ENCODE results near the gene PPP1R3E.

PPP1R3E gene

GRCh38 chr14:23321572-23322547 lies 19.2 kb upstream of the PPP1R3E start:
- peak overlapping the region; percentile 94 for H3K9ac ChIP-seq (ENCODE audit: low read depth, low read length)
- no peaks in the 10 kb centered on the region for H3K27me3 ChIP-seq (ENCODE audit: control insufficient read depth, insufficient read depth, low read length)
- H3K9me3 ChIP-seq (ENCODE audit: control insufficient read depth, insufficient read depth, low read length): no peaks in the 10 kb centered on the region
- peak overlapping the region; percentile 98 for H3K4me3 ChIP-seq (ENCODE audit: low read depth, low read length)
- H3K27ac ChIP-seq (ENCODE audit: low read depth, low read length): peak overlapping the region; percentile 95
- peaks cover 29% of the 10 kb centered on the region for H3K36me3 ChIP-seq (ENCODE audit: control insufficient read depth, insufficient read depth, low read length)
- H3K4me1 ChIP-seq (ENCODE audit: control insufficient read depth, insufficient read depth, low read length): peaks cover 17% of the 10 kb centered on the region; the same call in 1 of the 2 replicates

GRCh38 chr14:23320584-23321571 lies 18.2 kb upstream of the PPP1R3E start, which contains the start of gene PABPN1:
Gene PABPN1, plus strand, starts transcription at chr14:23321457. Its CDS starts 13 bp downstream, at chr14:23321470.
- H3K9me3 ChIP-seq (ENCODE audit: control insufficient read depth, insufficient read depth, low read length): no peaks in the 10 kb centered on the region
- peak within 1 kb of the TSS; percentile 95 for H3K27ac ChIP-seq (ENCODE audit: low read depth, low read length)
- peaks cover 17% of the 10 kb centered on the region; the same call in 1 of the 2 replicates for H3K4me1 ChIP-seq (ENCODE audit: control insufficient read depth, insufficient read depth, low read length)
- no peaks in the 10 kb centered on the region for H3K27me3 ChIP-seq (ENCODE audit: control insufficient read depth, insufficient read depth, low read length)
- H3K36me3 ChIP-seq (ENCODE audit: control insufficient read depth, insufficient read depth, low read length): peaks cover 29% of the 10 kb centered on the region
- peak within 1 kb of the TSS; percentile 98 for H3K4me3 ChIP-seq (ENCODE audit: low read depth, low read length)
- H3K9ac ChIP-seq (ENCODE audit: low read depth, low read length): peak within 1 kb of the TSS; percentile 94

- peaks cover 24% of the 10 kb centered on the region for H3K36me3 ChIP-seq (ENCODE audit: control insufficient read depth, insufficient read depth, low read length)
- peaks cover 17% of the 10 kb centered on the region; the same call in 1 of the 2 replicates for H3K4me1 ChIP-seq (ENCODE audit: control insufficient read depth, insufficient read depth, low read length)
- H3K4me3 ChIP-seq (ENCODE audit: low read depth, low read length): peak overlapping the region; percentile 61
- H3K27ac ChIP-seq (ENCODE audit: low read depth, low read length): peak overlapping the region; percentile 93
- peak overlapping the region; percentile 62 for H3K9ac ChIP-seq (ENCODE audit: low read depth, low read length)
- no peaks in the 10 kb centered on the region for H3K27me3 ChIP-seq (ENCODE audit: control insufficient read depth, insufficient read depth, low read length)
- H3K9me3 ChIP-seq (ENCODE audit: control insufficient read depth, insufficient read depth, low read length): no peaks in the 10 kb centered on the region
Measured at GRCh38 chr14:23319746-23320583, 17.3 kb upstream of the PPP1R3E start.

- Histone ChIP-seq H3K27me3 (ENCODE audit: control insufficient read depth, insufficient read depth, low read length) (no peaks in the 10 kb centered on the region), H3K36me3 (ENCODE audit: control insufficient read depth, insufficient read depth, low read length) (no peaks in the 10 kb centered on the region), H3K9me3 (ENCODE audit: control insufficient read depth, insufficient read depth, low read length) (no peaks in the 10 kb centered on the region), H3K4me3 (ENCODE audit: low read depth, low read length) (no peak overlapping the region), H3K27ac (ENCODE audit: low read depth, low read length) (no peak overlapping the region), H3K9ac (ENCODE audit: low read depth, low read length) (no peak overlapping the region), H3K4me1 (ENCODE audit: control insufficient read depth, insufficient read depth, low read length) (peaks cover 9% of the 10 kb centered on the region; the same call in 1 of the 2 replicates)
Measured at GRCh38 chr14:23316300-23316699, 13.6 kb upstream of the PPP1R3E start.

GRCh38 chr14:23310546-23310945 lies 7.9 kb upstream of the PPP1R3E start:
- H3K9ac ChIP-seq (ENCODE audit: low read depth, low read length): no peak overlapping the region
- H3K4me3 ChIP-seq (ENCODE audit: low read depth, low read length): no peak overlapping the region
- no peaks in the 10 kb centered on the region; the same call in 1 of the 2 replicates for H3K4me1 ChIP-seq (ENCODE audit: control insufficient read depth, insufficient read depth, low read length)
- peaks cover 15% of the 10 kb centered on the region for H3K36me3 ChIP-seq (ENCODE audit: control insufficient read depth, insufficient read depth, low read length)
- no peaks in the 10 kb centered on the region for H3K27me3 ChIP-seq (ENCODE audit: control insufficient read depth, insufficient read depth, low read length)
- no peak overlapping the region for H3K27ac ChIP-seq (ENCODE audit: low read depth, low read length)
- no peaks in the 10 kb centered on the region for H3K9me3 ChIP-seq (ENCODE audit: control insufficient read depth, insufficient read depth, low read length)

- Histone ChIP-seq H3K27me3 (ENCODE audit: control insufficient read depth, insufficient read depth, low read length) (peaks cover 5% of the 10 kb centered on the region), H3K9ac (ENCODE audit: low read depth, low read length) (no peak overlapping the region), H3K4me1 (ENCODE audit: control insufficient read depth, insufficient read depth, low read length) (no peaks in the 10 kb centered on the region; the same call in 1 of the 2 replicates), H3K36me3 (ENCODE audit: control insufficient read depth, insufficient read depth, low read length) (peaks cover 15% of the 10 kb centered on the region), H3K9me3 (ENCODE audit: control insufficient read depth, insufficient read depth, low read length) (no peaks in the 10 kb centered on the region), H3K4me3 (ENCODE audit: low read depth, low read length) (no peak overlapping the region), H3K27ac (ENCODE audit: low read depth, low read length) (no peak overlapping the region)
Measured at GRCh38 chr14:23308721-23309445, 6.2 kb upstream of the PPP1R3E start.

GRCh38 chr14:23307687-23308644 lies 5.3 kb upstream of the PPP1R3E start:
- Histone ChIP-seq H3K4me1 (ENCODE audit: control insufficient read depth, insufficient read depth, low read length) (no peaks in the 10 kb centered on the region; the same call in 1 of the 2 replicates), H3K4me3 (ENCODE audit: low read depth, low read length) (peak overlapping the region; percentile 73; the same call in 1 of the 2 replicates), H3K27me3 (ENCODE audit: control insufficient read depth, insufficient read depth, low read length) (peaks cover 14% of the 10 kb centered on the region), H3K36me3 (ENCODE audit: control insufficient read depth, insufficient read depth, low read length) (peaks cover 15% of the 10 kb centered on the region), H3K9me3 (ENCODE audit: control insufficient read depth, insufficient read depth, low read length) (no peaks in the 10 kb centered on the region), H3K9ac (ENCODE audit: low read depth, low read length) (no peak overlapping the region), H3K27ac (ENCODE audit: low read depth, low read length) (no peak overlapping the region)

GRCh38 chr14:23307146-23307530 lies 4.5 kb upstream of the PPP1R3E start:
- H3K4me3 ChIP-seq (ENCODE audit: low read depth, low read length): peak overlapping the region; percentile 73
- H3K27ac ChIP-seq (ENCODE audit: low read depth, low read length): peak overlapping the region; percentile 86
- peak overlapping the region; percentile 65 for H3K9ac ChIP-seq (ENCODE audit: low read depth, low read length)
- H3K36me3 ChIP-seq (ENCODE audit: control insufficient read depth, insufficient read depth, low read length): peaks cover 15% of the 10 kb centered on the region
- H3K9me3 ChIP-seq (ENCODE audit: control insufficient read depth, insufficient read depth, low read length): no peaks in the 10 kb centered on the region
- peaks cover 15% of the 10 kb centered on the region for H3K27me3 ChIP-seq (ENCODE audit: control insufficient read depth, insufficient read depth, low read length)
- no peaks in the 10 kb centered on the region; the same call in 1 of the 2 replicates for H3K4me1 ChIP-seq (ENCODE audit: control insufficient read depth, insufficient read depth, low read length)
